DOHH2 (cell line): ENCODE results near the gene ITSN2.

ENCODE experiments used
- H3F3A ChIP-seq: fragments of 200-600 bp; sonication (generic), shearing (Covaris generic); 2 replicates; pipeline ENCODE4 v1.6.0; 2016; ENCODE audit warnings: antibody characterized with exemption, mild to moderate bottlenecking; ENCODE audit not compliant: control insufficient read depth, insufficient read depth
- H3K27ac ChIP-seq: fragments of 200-600 bp; sonication (generic); 2 replicates; pipeline ENCODE4 v1.5.1; 2014; ENCODE audit warnings: low read depth, mild to moderate bottlenecking, low read length, moderate library complexity
- H3K27me3 ChIP-seq: fragments of 200-600 bp; sonication (generic); 2 replicates; pipeline ENCODE4 v1.6.1; 2014; ENCODE audit warnings: mild to moderate bottlenecking, low read length, mixed read lengths; ENCODE audit not compliant: control insufficient read depth
- H3K36me3 ChIP-seq: fragments of 200-600 bp; sonication (generic); 2 replicates; pipeline ENCODE4 v1.6.1; 2014; ENCODE audit warnings: mild to moderate bottlenecking, low read length, moderate library complexity, mixed read lengths; ENCODE audit not compliant: control insufficient read depth
- H3K4me1 ChIP-seq: fragments of 200-600 bp; sonication (generic); 2 replicates; pipeline ENCODE4 v1.6.1; 2014; ENCODE audit warnings: mild to moderate bottlenecking, low read length, mixed read lengths; ENCODE audit not compliant: control insufficient read depth
- H3K4me2 ChIP-seq: fragments of 200-600 bp; sonication (generic); 2 replicates; pipeline ENCODE4 v1.6.0; 2014; ENCODE audit warnings: mild to moderate bottlenecking, low read length, moderate library complexity
- H3K4me3 ChIP-seq: fragments of 200-600 bp; sonication (generic); 2 replicates; pipeline ENCODE4 v1.5.1; 2014; ENCODE audit warnings: mild to moderate bottlenecking, low read length, mixed read lengths
- H3K79me2 ChIP-seq: fragments of 200-600 bp; sonication (generic); 2 replicates; pipeline ENCODE4 v1.6.1; 2014; ENCODE audit warnings: mild to moderate bottlenecking, low read length, mixed read lengths; ENCODE audit not compliant: control insufficient read depth
- H3K9me2 ChIP-seq: fragments of 200-600 bp; sonication (generic); replicated peaks from 2 replicates; pipeline ENCODE4 v1.6.1; 2014; ENCODE audit warnings: mild to moderate bottlenecking, low read length, mixed read lengths; ENCODE audit not compliant: control insufficient read depth
- H3K9me3 ChIP-seq: fragments of 200-600 bp; sonication (generic); 2 replicates; pipeline ENCODE4 v1.6.1; 2014; ENCODE audit warnings: antibody characterized with exemption, low read length, mixed read lengths; ENCODE audit not compliant: control insufficient read depth, insufficient read depth
- H4K20me1 ChIP-seq: fragments of 200-600 bp; sonication (generic); 2 replicates; pipeline ENCODE4 v1.6.0; 2014; ENCODE audit warnings: low read depth, mild to moderate bottlenecking, antibody characterized with exemption, low read length, moderate library complexity; ENCODE audit not compliant: control insufficient read depth, insufficient read depth
- EZH2phosphoT487 ChIP-seq: fragments of 200-600 bp; sonication (generic); IDR thresholded peaks from 2 replicates; pipeline ENCODE4 v1.6.1; 2017; ENCODE audit warnings: borderline replicate concordance, mild to moderate bottlenecking, antibody characterized with exemption, low read length, moderate library complexity, mixed read lengths
- TF ChIP-seq, protein P1 (sequence below): fragments of 200-600 bp; sonication (generic); IDR thresholded peaks from one replicate; pipeline ENCODE4 v1.5.1; 2014; ENCODE audit warnings: antibody characterized with exemption, mild to moderate bottlenecking, low read depth, low read length; ENCODE audit not compliant: poor library complexity, severe bottlenecking

Gene ITSN2

GRCh38 chr2:24354395-24354794 is 5.9 kb downstream of the ITSN2 start:
- Histone ChIP-seq H3K79me2 (peaks cover 100% of the 10 kb centered on the region), H3F3A (peaks cover 8% of the 10 kb centered on the region; the same call in 1 of the 2 replicates), H4K20me1 (peaks cover 20% of the 10 kb centered on the region), H3K36me3 (peaks cover 8% of the 10 kb centered on the region), H3K4me1 (peaks cover 88% of the 10 kb centered on the region), H3K9me2 (no peaks in the 10 kb centered on the region), H3K27ac (peak overlapping the region; percentile 69), H3K27me3 (no peaks in the 10 kb centered on the region), H3K4me2 (peak overlapping the region; percentile 74), H3K4me3 (peak overlapping the region; percentile 40), H3K9me3 (no peaks in the 10 kb centered on the region)
- TF ChIP-seq EZH2phosphoT487 = no peak
- TF ChIP-seq, protein P1, sequence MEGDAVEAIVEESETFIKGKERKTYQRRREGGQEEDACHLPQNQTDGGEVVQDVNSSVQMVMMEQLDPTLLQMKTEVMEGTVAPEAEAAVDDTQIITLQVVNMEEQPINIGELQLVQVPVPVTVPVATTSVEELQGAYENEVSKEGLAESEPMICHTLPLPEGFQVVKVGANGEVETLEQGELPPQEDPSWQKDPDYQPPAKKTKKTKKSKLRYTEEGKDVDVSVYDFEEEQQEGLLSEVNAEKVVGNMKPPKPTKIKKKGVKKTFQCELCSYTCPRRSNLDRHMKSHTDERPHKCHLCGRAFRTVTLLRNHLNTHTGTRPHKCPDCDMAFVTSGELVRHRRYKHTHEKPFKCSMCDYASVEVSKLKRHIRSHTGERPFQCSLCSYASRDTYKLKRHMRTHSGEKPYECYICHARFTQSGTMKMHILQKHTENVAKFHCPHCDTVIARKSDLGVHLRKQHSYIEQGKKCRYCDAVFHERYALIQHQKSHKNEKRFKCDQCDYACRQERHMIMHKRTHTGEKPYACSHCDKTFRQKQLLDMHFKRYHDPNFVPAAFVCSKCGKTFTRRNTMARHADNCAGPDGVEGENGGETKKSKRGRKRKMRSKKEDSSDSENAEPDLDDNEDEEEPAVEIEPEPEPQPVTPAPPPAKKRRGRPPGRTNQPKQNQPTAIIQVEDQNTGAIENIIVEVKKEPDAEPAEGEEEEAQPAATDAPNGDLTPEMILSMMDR = no peak

DNA sequence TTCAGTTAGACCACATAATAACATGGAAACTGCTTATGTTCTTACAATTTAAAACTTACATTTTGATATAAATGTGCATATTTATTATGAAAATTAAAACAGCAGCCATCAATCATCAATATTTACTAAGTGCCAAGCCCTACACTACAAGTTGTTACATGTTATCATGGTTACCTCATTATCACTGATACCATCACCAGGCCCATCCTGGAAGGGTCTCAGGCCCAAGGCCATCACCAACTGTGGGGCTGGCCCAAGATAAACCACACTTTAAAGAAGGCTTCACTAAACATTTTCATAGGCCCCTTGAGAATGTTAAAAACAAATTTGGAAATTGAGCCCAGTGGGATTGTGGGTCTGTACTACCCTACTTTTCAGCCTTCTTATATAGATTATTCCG is 6.4 kb downstream of the ITSN2 start:
- H3F3A ChIP-seq = peaks cover 8% of the 10 kb centered on the region; the same call in 1 of the 2 replicates
- TF ChIP-seq EZH2phosphoT487 = no peak
- TF ChIP-seq, protein P1 = no peak
- H3K36me3 ChIP-seq = peaks cover 8% of the 10 kb centered on the region
- H3K27me3 ChIP-seq = no peaks in the 10 kb centered on the region
- H4K20me1 ChIP-seq = peaks cover 20% of the 10 kb centered on the region
- H3K27ac ChIP-seq = peak overlapping the region; percentile 69
- H3K9me2 ChIP-seq = no peaks in the 10 kb centered on the region
- H3K9me3 ChIP-seq = no peaks in the 10 kb centered on the region
- peak overlapping the region; percentile 74 for H3K4me2 ChIP-seq
- H3K4me3 ChIP-seq = peak overlapping the region; percentile 40
- peaks cover 100% of the 10 kb centered on the region for H3K79me2 ChIP-seq
- H3K4me1 ChIP-seq = peaks cover 93% of the 10 kb centered on the region

DNA sequence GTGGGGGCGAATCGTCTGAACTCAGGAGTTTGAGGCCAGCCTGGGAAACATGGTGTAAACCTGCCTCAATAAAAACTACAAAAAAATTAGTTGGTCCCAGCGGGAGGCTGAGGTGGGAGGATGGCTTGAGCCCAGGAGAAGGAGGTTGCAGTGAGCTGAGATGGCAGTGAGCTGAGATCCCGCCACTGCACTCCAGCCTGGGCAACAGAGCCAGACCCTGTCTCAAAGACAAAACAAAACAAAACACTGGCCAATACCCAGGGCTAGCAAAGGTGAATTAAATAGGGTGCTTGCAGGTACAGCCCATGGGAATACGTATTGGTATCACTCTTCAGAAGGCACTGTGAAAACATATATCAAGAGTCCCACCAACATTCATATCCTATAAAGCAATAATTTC is 7.0 kb downstream of the ITSN2 start:
- no peaks in the 10 kb centered on the region for H3K27me3 ChIP-seq
- peaks cover 8% of the 10 kb centered on the region; the same call in 1 of the 2 replicates for H3F3A ChIP-seq
- no peak overlapping the region for H3K27ac ChIP-seq
- H3K4me2 ChIP-seq = peak overlapping the region; percentile 74
- H3K79me2 ChIP-seq = peaks cover 100% of the 10 kb centered on the region
- H3K9me3 ChIP-seq = no peaks in the 10 kb centered on the region
- TF ChIP-seq EZH2phosphoT487 = no peak
- TF ChIP-seq, protein P1 = no peak
- peaks cover 20% of the 10 kb centered on the region for H4K20me1 ChIP-seq
- no peaks in the 10 kb centered on the region for H3K9me2 ChIP-seq
- H3K36me3 ChIP-seq = peaks cover 8% of the 10 kb centered on the region
- H3K4me3 ChIP-seq = 0 out of 2 replicates have a peak overlapping the region, but pooled peaks have one; percentile 9
- peaks cover 95% of the 10 kb centered on the region for H3K4me1 ChIP-seq
